Fibroblast of pulmonary artery (primary cell): ENCODE results near the gene NSMCE3.
"Not testable (repeated sequence)": the region's sequence is repeated elsewhere in the genome, so short reads cannot be mapped to it uniquely, and the experiment has no call there.

Experiments used
- DNase-seq: peaks from one replicate; pipeline ENCODE4 v3.0.0-alpha.2; 2010; ENCODE audit warnings: low read depth
- H3K4me3 ChIP-seq: replicated peaks from 2 replicates; pipeline ENCODE4 v1.5.1; 2011; ENCODE audit warnings: low read depth, mild to moderate bottlenecking, control low read depth, low read length, moderate library complexity
- TF ChIP-seq, protein P1 (sequence below): IDR thresholded peaks from 2 replicates; pipeline ENCODE4 v1.5.1; 2011; ENCODE audit warnings: mild to moderate bottlenecking, control low read depth, low read length, inconsistent platforms; ENCODE audit errors: missing control alignments

NSMCE3 gene

GRCh38 chr15:29239395-29239794 lies 30.2 kb downstream of the NSMCE3 start:
- TF ChIP-seq, protein P1, sequence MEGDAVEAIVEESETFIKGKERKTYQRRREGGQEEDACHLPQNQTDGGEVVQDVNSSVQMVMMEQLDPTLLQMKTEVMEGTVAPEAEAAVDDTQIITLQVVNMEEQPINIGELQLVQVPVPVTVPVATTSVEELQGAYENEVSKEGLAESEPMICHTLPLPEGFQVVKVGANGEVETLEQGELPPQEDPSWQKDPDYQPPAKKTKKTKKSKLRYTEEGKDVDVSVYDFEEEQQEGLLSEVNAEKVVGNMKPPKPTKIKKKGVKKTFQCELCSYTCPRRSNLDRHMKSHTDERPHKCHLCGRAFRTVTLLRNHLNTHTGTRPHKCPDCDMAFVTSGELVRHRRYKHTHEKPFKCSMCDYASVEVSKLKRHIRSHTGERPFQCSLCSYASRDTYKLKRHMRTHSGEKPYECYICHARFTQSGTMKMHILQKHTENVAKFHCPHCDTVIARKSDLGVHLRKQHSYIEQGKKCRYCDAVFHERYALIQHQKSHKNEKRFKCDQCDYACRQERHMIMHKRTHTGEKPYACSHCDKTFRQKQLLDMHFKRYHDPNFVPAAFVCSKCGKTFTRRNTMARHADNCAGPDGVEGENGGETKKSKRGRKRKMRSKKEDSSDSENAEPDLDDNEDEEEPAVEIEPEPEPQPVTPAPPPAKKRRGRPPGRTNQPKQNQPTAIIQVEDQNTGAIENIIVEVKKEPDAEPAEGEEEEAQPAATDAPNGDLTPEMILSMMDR, result no peak
- DNase-seq, result no peak
- H3K4me3 ChIP-seq, result no peak overlapping the region

GRCh38 chr15:29233566-29233965 lies 36.1 kb downstream of the NSMCE3 start:
- TF ChIP-seq, protein P1, result no peak
- DNase-seq, result no peak
- no peak overlapping the region for H3K4me3 ChIP-seq

DNA sequence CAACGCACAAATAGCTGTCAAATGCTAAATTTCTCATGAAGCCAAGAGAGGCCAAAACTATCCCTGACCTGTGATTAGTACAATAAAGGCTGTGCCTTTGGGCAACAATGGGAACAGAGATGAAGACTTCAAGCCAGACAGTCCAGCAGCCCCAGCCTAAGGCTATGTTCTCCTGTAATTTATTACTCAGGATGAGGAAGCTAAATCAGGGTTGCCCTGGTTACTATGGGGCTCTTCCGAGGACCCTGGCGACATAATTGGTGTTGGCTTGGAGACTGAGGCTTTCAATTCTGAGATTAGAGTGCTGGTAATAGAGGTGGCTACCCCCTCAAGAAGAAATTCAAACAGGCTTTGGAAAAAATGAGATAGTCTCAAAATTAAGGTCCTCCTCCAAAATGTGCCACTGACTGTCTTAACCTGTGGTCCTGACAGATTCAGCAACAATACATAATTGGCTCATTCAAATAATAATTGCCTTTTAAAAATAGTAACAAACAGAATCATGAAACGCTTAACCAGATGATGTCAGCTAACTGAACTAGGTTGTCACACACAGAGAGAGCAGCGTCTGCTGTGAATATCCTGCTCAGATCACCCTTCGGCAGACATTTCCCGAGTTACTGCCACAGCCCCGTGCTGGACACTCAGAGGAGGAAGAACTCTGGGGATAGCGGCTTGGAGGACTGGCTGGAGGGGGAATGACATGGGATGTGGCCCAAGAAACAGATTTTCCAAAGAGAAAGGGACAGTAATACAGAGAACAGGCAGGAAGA lies 43.0 kb downstream of the NSMCE3 start:
- DNase-seq, result no peak
- H3K4me3 ChIP-seq, result no peak overlapping the region
- TF ChIP-seq, protein P1, result no peak

GRCh38 chr15:29225534-29226234 lies 43.9 kb downstream of the NSMCE3 start:
- no peak overlapping the region for H3K4me3 ChIP-seq
- DNase-seq, result peak; percentile 1
- TF ChIP-seq, protein P1, result no peak

DNA sequence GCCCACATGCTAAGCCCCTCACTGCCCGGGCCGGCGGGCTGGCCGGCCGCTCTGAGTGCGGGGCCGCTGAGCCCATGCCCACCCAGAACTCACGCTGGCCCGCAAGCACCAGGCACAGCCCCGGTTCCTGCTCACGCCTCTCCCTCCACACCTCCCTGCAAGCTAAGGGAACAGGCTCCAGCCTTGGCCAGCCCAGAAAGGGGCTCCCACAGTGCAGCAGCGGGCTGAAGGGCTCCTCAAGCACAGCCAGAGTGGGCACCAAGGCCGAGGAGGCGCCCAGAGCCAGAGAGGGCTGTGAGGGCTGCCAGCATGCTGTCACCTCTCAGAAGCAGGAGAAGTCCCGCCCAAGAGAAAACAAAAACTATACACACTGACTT lies 44.6 kb downstream of the NSMCE3 start:
- not testable (repeated sequence) for H3K4me3 ChIP-seq, DNase-seq

- not testable (repeated sequence) for DNase-seq
Observed at GRCh38 chr15:29224235-29224986, 45.2 kb downstream of the NSMCE3 start.

GRCh38 chr15:29223640-29224039 lies 46.0 kb downstream of the NSMCE3 start:
- TF ChIP-seq, protein P1, result no peak
- no peak for DNase-seq
- H3K4me3 ChIP-seq, result no peak overlapping the region

More at GRCh38 chr15:29224235-29224986, 45.2 kb downstream of the NSMCE3 start:
- not testable (repeated sequence) for H3K4me3 ChIP-seq
